Measurements from ENCODE around the gene RELL1.

- TF ChIP-seq MEF2A (IDR thresholded peaks at IDR 0.05; ENCODE audit: insufficient read depth, low read depth, low read length) (no peak), POLR2AphosphoS5 (IDR thresholded peaks at IDR 0.05; ENCODE audit: low read length) (no peak), CREM (IDR thresholded peaks at IDR 0.05; ENCODE audit: low read depth) (no peak), ETV6 (conservative IDR thresholded peaks at IDR 0.05 in 1 of 2, IDR thresholded peaks at IDR 0.05 in 1 of 2; ENCODE audit: borderline replicate concordance in 1 of 2, low read depth in 1 of 2) (no peak), RBBP5 (conservative IDR thresholded peaks at IDR 0.05) (no peak), MAX (IDR thresholded peaks at IDR 0.05; ENCODE audit: low read depth, low read length) (no peak), ATF2 (IDR thresholded peaks at IDR 0.05; ENCODE audit: low read length) (no peak), TBL1XR1 (IDR thresholded peaks at IDR 0.05; ENCODE audit: low read depth, low read length) (no peak), SUZ12 (IDR thresholded peaks at IDR 0.05; ENCODE audit: unreplicated experiment) (no peak)
Observed at GRCh38 chr4:37659696-37660095, 26.5 kb downstream of the RELL1 start.
